HG02610 (cell line): ENCODE measurements around the gene DNAH8.

Source experiments
- ATAC-seq: cut with Tn5 transposase; IDR thresholded peaks from one replicate; pipeline ENCODE4 v1.9.1; 2021; ENCODE audit warnings: mild to moderate bottlenecking, moderate library complexity; ENCODE audit not compliant: unreplicated experiment

The DNAH8 gene

DNA sequence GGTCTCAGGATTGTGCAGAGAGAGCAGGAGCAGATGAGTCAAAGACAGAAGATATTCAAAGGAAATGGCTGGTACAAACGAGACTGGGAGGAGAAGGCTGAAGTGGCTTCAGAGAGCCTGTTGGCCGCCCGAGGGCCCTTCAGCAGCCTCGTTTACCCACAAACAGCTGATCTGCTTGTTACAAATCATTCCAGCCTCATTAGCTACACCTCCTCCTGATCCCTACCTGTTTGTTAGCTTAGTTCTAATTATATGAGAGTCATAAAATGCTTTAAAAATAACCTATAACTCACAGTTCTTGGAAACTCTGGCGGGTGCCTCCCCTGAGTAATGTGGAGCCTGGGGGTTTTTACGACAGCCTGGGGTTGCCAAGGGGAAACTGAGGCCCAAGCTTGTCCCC lies 346.1 kb downstream of the DNAH8 start:
- ATAC-seq, result no peak

GRCh38 chr6:39061588-39061987 lies 346.5 kb downstream of the DNAH8 start:
- ATAC-seq, result no peak

DNA sequence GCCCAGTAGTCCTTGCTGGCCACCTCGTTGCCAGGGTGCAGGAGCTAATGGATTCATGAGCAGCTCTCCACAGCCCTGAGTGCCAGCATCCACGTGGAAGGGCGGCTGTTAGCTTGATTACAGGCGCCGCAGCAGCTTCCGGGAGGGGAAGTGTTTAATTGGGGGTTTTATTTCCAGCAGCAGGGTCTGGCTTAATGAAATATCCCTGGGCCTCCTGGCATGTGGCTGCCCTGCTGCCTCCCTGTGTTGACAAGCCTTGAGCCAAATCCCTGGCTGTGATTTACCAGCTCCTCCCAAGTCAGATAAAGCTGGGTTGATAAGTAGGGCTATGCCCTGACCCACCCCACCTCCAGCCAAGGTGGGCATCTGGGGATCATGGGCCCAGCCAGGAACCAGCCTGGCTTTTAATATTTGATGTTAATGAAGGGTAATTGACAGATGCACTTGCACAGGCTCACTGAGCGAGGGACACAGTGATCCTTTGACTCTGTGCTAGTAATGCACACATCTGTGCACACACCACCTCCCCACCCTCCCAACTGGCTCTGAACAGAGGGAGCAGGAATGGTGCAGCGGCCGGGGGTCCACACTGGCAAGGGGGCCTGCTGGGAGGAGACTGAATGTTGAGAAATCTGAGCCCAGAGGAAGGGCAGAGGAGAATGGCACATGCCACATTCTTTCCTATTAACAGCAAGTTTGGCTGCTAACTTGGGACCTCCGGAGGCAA lies 347.1 kb downstream of the DNAH8 start:
- no peak for ATAC-seq

- no peak for ATAC-seq
Measured at GRCh38 chr6:39063526-39063925, 348.4 kb downstream of the DNAH8 start.

DNA sequence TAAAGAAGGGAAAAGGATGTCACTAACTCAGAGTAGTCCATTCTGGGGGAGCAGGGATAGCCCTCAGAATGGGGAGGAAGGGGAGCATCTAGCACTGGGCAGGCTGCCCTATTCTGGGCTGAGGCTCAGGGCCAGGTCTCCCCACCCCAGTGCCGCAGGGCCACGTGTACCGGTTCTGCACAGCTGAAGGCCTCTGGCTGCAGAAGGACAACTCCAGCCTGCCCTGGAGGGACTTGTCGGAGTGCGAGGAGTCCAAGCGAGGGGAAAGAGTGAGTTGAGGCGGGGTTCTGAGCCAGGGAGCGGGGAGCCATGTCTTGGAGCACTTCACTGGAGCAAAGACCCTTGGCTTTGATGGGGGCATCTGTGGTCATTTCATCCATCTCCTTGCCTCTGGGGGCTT lies 350.4 kb downstream of the DNAH8 start:
- ATAC-seq, result no peak

- no peak for ATAC-seq
Measured at GRCh38 chr6:39068391-39068790, 353.3 kb downstream of the DNAH8 start.

GRCh38 chr6:39072830-39073229 lies 357.7 kb downstream of the DNAH8 start:
- ATAC-seq, result no peak

GRCh38 chr6:39073471-39074355 lies 358.6 kb downstream of the DNAH8 start:
- ATAC-seq, result no peak

DNA sequence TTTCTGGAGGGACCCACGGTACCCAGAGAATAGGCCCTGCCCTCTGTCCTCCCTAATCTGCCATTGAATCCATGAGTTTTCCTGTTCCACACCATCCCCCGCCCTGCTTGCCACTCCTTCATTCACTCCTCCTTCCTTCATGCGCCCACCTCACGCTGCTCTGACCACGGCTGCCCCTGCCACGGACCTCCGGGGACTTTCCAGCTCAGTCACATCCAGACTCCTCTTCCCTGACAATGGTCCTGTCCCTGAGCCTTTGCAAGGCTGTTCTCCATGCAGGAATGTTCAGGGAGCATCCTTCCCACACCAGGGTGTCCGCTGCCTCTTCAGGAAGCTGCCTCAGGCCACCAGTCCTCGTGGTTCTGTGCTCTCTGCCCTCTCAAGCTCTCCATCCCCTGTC lies 359.4 kb downstream of the DNAH8 start:
- no peak for ATAC-seq

DNA sequence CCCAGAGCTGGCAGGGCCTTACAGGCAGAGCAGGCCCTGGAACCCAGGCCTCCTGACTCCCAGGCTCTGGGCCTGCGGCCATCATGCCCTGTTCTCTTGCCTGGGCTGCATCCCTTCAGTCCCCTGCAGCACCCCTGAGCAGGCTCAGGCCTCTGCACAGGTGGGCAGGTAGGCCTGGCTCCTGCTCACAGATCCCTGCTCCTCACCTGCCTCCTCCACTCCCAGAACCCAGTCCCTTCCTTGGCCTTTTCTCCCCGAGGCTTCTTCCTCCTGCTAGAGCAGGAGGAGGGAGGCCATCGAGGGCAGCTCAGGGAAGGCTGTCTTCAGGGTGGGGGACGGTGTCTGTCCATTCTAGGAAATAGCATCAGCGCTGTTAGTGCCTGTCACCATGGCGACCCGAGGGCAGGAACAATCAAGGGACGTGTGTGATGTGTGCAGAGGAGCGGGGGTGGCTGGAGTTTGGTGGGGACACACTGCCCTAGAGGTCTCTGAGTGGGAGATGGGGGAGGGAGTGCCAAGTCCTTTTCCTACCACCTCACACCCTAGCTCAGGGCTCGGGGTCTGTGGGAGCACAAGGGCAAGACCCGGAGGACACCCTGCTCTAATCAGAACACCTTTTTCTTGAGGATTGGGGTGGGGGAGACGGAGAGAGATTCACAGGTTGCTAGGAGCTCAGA lies 360.0 kb downstream of the DNAH8 start:
- no peak for ATAC-seq

DNA sequence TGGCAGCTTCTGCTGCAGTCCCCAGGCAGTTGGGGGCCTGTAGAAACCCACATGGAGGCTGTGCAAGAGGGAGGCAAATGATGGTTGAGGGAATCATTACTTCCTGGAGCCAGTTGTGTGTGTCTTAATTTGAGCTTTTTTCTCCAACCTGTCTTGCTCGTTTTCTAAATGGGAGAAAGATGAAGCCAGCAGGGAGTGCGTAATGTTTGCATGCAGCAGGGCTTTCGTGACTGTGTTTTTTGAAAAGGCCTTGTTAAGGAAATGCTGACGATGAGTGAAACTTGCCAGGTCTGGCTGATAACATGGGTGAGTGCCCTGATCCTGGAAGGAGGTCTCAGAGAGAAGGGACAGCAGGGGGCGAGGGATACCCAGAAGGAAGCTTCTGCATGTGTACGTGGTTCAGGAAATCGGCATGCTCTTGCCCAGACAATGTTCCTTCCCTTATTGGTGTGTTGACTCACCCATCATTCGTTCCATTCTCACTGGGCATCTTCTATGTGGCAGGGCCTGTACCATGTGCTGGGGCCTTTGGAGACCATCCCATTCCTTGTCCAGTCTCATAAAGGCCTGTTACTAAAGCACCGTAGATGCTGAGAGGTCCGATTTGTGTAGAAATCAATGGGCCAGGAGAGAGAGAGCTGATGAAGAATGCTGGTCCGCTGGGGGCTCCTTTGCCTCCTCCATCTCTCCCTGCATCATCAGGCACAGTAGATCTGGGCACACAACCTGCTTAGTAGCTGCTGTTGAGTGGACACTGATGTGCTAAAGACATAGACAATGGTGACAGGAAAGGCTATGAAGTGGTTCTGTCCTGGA lies 360.9 kb downstream of the DNAH8 start:
- ATAC-seq, result no peak

DNA sequence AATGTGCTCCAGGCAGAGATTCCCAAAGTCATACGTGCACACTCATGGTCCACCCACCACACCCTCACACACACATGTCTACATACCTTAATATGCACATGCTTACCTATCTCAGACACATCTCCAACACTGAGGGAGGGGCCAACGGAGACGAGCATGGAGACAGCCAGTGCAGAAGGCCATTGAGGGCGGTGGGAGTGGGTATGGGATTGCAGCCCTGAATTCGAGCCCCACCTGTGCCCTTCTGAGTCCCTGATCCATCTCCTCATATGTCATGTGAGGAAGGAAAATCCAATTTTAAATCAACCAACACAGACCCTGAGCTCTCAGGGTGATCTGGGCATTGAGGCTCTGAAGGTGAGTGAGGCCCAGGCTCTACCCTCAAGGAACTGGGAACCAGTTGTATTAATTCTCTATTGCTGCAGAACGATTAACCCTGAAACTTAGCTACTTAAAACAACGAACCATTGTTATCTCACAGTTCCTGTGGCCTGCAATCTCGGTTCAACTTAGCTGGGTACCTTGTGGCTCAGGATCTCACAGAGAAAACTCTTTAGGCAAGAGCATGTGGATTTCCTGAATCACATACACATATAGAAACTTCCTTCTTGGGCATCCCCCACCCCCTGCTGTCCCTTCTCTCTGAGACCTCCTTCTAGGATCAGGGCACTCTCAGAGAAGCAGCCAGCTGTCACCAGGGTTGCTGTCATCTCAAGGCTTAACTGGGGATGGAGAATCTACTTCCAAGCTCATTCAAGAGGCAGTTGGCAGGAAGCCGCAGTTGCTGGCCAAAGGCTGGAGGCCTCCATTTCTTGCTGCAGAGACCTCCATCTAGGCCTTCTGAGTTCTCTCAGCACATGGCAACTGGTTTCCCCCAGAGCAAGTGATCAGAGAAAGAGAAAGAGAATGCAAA lies 361.8 kb downstream of the DNAH8 start:
- ATAC-seq, result peak; percentile 60

GRCh38 chr6:39077882-39078594 lies 362.9 kb downstream of the DNAH8 start:
- no peak for ATAC-seq

DNA sequence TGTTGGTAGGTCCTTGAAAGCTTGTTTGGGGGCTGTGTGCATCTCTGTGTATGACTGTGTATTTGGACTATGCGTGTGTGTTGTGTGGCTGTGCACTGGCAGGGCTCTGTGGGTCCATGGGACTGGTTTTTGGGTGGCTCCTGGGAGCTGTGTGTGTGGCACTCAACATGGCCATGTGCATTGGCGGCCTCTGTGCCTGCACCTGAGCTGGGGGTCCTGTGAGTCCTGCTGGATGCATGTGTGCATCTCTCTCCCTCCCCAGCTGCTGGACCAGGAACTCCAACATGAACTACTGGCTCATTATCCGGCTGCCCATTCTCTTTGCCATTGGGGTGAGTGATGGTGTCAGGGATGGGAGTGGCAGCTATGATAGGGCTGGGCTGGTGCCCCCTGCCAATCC lies 363.6 kb downstream of the DNAH8 start:
- ATAC-seq, result no peak

DNA sequence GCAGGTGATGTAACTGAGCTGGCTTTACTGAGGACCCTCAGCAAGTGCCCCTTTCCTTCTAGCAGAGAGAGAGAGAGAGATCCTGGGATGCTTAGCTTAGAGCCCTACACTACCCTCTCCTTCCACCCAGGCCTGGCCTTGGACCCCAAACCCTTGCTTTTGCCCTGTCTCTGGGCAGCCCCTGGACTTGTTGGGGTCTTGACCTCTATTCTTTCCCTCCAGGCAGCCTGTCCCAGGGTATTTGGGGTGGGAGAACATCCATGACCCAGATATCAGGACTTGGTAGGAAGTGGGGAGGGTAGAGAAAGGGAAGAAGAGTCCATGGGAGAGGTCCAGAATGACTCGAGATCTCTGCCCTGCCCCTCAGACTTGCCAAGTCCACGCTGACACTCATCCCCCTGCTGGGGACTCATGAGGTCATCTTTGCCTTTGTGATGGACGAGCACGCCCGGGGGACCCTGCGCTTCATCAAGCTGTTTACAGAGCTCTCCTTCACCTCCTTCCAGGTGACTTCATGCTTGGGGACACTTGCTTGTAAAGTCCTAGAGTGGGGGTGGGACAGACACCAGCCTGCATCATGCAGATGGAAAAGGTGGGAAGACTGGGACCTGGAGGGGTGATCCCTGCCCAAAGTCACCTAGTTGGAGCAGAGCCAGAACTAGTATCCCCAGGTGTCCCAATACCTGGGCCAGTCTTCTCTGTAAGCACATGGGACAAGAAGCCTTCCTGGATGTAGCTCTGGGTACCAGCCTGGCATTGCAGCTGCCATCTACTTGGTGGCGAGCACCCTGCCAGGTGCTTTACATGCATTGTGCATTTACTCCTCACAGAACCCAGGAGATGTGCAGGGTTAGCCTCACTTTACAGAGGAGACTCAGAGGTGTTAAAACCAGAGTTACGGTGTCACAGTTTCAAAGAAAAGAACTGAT lies 364.4 kb downstream of the DNAH8 start:
- no peak for ATAC-seq
